Fibroblast of skin of right quadriceps (primary cell): ENCODE data around the gene CCDC17.

ENCODE experiments used
- DNase-seq: peaks from one replicate; pipeline ENCODE4 v3.0.0-alpha.2; 2013

The CCDC17 gene

GRCh38 chr1:45623972-45624371 is at the start of gene CCDC17:
Gene CCDC17 (minus strand): TSS chr1:45624054. CDS start chr1:45623909, 145 bp downstream.
- DNase-seq = no peak

GRCh38 chr1:45669859-45670655 is 46.2 kb upstream of the CCDC17 start:
- DNase-seq = peak; percentile 60

- peak; percentile 38 for DNase-seq
Observed at GRCh38 chr1:45669379-45669778, 45.5 kb upstream of the CCDC17 start.

- no peak for DNase-seq
Observed at GRCh38 chr1:45668526-45668925, 44.7 kb upstream of the CCDC17 start.

GRCh38 chr1:45667321-45668111 is 43.7 kb upstream of the CCDC17 start:
- DNase-seq = no peak

GRCh38 chr1:45666836-45667235 is 43.0 kb upstream of the CCDC17 start:
- no peak for DNase-seq

- DNase-seq = no peak
Observed at GRCh38 chr1:45660336-45660735, 36.5 kb upstream of the CCDC17 start.

- DNase-seq = no peak
Observed at GRCh38 chr1:45659222-45659621, 35.4 kb upstream of the CCDC17 start.

GRCh38 chr1:45658171-45658570 is 34.3 kb upstream of the CCDC17 start:
- DNase-seq = no peak

GRCh38 chr1:45656573-45657226 is 32.8 kb upstream of the CCDC17 start:
- DNase-seq = no peak

- peak; percentile 28 for DNase-seq
Observed at GRCh38 chr1:45654540-45655280, 30.9 kb upstream of the CCDC17 start.

- no peak for DNase-seq
Observed at GRCh38 chr1:45647248-45648021, 23.6 kb upstream of the CCDC17 start.

GRCh38 chr1:45644661-45645060 is 20.8 kb upstream of the CCDC17 start:
- no peak for DNase-seq

- DNase-seq = no peak
Observed at GRCh38 chr1:45643978-45644377, 20.1 kb upstream of the CCDC17 start.

GRCh38 chr1:45643321-45643720 is 19.5 kb upstream of the CCDC17 start:
- no peak for DNase-seq

GRCh38 chr1:45640293-45640692 is 16.4 kb upstream of the CCDC17 start:
- no peak for DNase-seq

- no peak for DNase-seq
Observed at GRCh38 chr1:45635211-45635610, 11.4 kb upstream of the CCDC17 start.

GRCh38 chr1:45630429-45630828 is 6.6 kb upstream of the CCDC17 start:
- no peak for DNase-seq

- DNase-seq = no peak
Observed at GRCh38 chr1:45629035-45629434, 5.2 kb upstream of the CCDC17 start.

- DNase-seq = no peak
Observed at GRCh38 chr1:45622524-45623394, 1.1 kb downstream of the CCDC17 start.

- DNase-seq = no peak
Observed at GRCh38 chr1:45621895-45622523, 1.8 kb downstream of the CCDC17 start.
